Esophagus muscularis mucosa (tissue), 4 donors: ENCODE results near the gene GRWD1. TPM values are rescaled to one million over a fixed set of nuclear protein-coding genes. Genes with fewer than 3 reads are reported as not detected.

Experiments
- DNase-seq: peaks from one replicate; pipeline ENCODE4 v3.0.0-alpha.2; 2017; ENCODE audit errors: extremely low spot score
- H3K27ac ChIP-seq, 4 donors: fragments of 200-600 bp; sonication (generic); replicated peaks in 1 of 4; 1 replicate in 3 of 4; 2 replicates in 1 of 4; pipeline ENCODE4 v1.5.1; 2016 to 2019; ENCODE audit warnings: mild to moderate bottlenecking in 1 of 4
- H3K27me3 ChIP-seq, 4 donors: fragments of 200-600 bp; sonication (generic); one replicate each; pipeline versions ENCODE4 v1.5.1 to v1.6.0; 2016 to 2019
- H3K36me3 ChIP-seq, 4 donors: fragments of 200-600 bp; sonication (generic); one replicate each; pipeline ENCODE4 v1.5.1; 2016 to 2019
- H3K4me1 ChIP-seq, 4 donors: fragments of 200-600 bp; sonication (generic); one replicate each; pipeline ENCODE4 v1.5.1; 2016 to 2019
- H3K4me3 ChIP-seq, 4 donors: fragments of 200-600 bp; sonication (generic); 1 replicate in 2 of 4; 2 replicates in 2 of 4; pipeline ENCODE4 v1.5.1; 2016 to 2019; ENCODE audit warnings: mild to moderate bottlenecking in 4 of 4, moderate library complexity in 1 of 4
- H3K9me3 ChIP-seq, 4 donors: fragments of 200-600 bp; sonication (generic); 1 replicate in 3 of 4; 2 replicates in 1 of 4; pipeline ENCODE4 v1.5.1; 2016 to 2019
- EP300 ChIP-seq: sonication (generic); formaldehyde crosslinking; IDR thresholded peaks from one replicate; pipeline ENCODE4 v1.6.1; 2017; ENCODE audit warnings: antibody characterized with exemption
- POLR2A ChIP-seq: fragments of 450-650 bp; IDR thresholded peaks from one replicate; pipeline ENCODE4 v1.6.1; 2017; ENCODE audit warnings: antibody characterized with exemption, moderate library complexity, mild to moderate bottlenecking, low read depth
- POLR2AphosphoS5 ChIP-seq, 2 donors: sonication (generic); formaldehyde crosslinking; IDR thresholded peaks; one replicate each; pipeline ENCODE4 v1.6.1; 2017; ENCODE audit warnings: antibody characterized with exemption in 2 of 2
- WGBS: methylation state at CpG from one replicate; pipeline ENCODE4 v1.1.5; 2018; 5-methylcytosine and 5-hydroxymethylcytosine counted together
- intact Hi-C: fragments of 100-400 bp; cut with DNase I; formaldehyde crosslinking; loops from one replicate; pipeline ENCODE4 v1.15.1; 2023
- total RNA-seq, 4 donors: library from RNA; depleted of rRNA; stranded (reverse); fragments of >200 nt; gene quantifications; one replicate each; pipeline versions ENCODE4 v1.1.0 to v1.2.1, GENCODE V29; 2016
- TF ChIP-seq, protein P1 (sequence below), 3 experiments: fragments of 200-600 bp in 2 of 3; fragments of 450-650 bp in 1 of 3; sonication (generic) in 2 of 3; IDR thresholded peaks; one replicate each; pipeline ENCODE4 v1.5.1; 2017 to 2019; ENCODE audit warnings: antibody characterized with exemption in 3 of 3, mild to moderate bottlenecking in 2 of 3, moderate library complexity in 1 of 3

Gene GRWD1
- total RNA-seq, 4 donors from 2014 or later, result 19.5 to 42.9 (median 31.7) TPM

DNA sequence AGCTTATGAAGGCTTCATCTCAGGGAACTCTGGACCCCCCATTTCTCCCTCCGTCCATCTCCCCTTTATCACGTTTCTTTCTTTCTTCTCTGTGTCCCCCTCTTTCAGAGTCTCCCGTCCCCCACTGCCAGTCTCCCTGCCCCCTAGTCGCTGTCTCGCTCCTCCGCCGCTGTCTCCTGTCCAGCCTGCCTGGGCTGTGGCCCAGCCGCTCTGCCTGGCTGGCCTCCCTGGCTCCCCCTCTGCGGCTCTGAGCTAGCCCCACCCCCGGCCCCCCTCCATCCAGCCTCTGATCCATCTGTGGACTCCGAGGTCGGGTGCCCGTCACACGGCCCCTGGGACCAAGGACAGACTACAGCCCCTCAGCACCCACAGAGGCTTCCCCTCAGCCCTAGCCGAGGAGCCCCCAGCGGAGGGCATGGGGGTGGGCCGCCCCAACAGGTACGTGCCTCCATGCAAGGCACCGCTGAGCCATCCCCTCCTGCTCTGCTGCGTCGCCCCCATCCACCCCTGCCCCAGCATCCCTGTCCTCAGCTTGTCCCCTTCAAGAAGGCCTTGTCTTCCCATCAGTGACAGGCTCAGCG, 8.5 kb downstream of the GRWD1 start:
- intact Hi-C loops, result no loop called here
- 92% methylated on average over 21 of the region's 22 CpGs for WGBS

DNA sequence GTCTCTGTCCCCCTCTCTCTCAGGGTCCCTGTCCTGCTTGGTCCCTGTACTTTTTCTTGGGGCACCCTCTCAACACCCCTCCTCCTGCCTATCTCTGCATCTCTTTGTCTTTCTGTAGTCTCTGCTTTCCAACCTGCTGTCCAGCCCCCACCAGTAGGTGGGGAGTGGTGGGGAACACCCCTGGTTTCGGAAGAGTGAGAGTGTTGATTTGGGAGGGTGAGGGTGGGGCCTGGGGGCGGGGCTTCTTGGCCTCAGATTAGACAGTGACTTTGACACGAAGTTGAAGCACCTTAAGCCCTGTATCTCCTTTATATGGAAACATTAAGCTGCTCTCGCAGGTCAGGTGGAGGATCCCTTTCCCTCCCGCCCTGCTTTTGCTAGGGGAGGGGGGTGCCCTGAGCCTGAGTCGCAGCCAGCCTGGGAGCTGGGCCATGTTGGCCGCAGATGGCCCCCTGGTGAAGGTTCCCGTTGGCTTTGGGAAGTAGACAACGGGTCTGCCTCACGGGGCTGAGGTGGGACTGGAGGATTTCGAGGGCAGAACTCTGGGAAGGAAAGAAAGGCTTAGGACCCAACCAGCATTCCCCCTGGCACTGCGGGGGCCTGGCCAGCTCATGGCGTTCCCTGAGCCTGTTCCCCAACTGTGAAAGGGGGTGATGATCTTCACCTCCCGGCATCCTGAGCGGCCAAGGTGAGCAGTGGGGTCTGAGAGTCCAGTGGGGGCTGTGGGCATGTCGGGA, 9.6 kb downstream of the GRWD1 start, which contains the start of gene KCNJ14:
KCNJ14 (plus strand) TSS at position 404 of the 737 bp plus-strand sequence. CDS start 6,151 bp downstream, outside the sequence.
- H3K27me3 ChIP-seq, result no peaks in the 10 kb centered on the region
- no peak for DNase-seq
- peaks cover 31 to 68% (median 66%) of the 10 kb centered on the region in 4 donors for H3K36me3 ChIP-seq
- H3K4me3 ChIP-seq, result no peak within 1 kb of the TSS
- no peaks in the 10 kb centered on the region for H3K4me1 ChIP-seq
- intact Hi-C loops, result no loop called here
- WGBS, result 90% methylated on average over 6 of the region's 16 CpGs
- no peaks in the 10 kb centered on the region for H3K9me3 ChIP-seq
- TF ChIP-seq EP300, result no peak
- TF ChIP-seq, protein P1, sequence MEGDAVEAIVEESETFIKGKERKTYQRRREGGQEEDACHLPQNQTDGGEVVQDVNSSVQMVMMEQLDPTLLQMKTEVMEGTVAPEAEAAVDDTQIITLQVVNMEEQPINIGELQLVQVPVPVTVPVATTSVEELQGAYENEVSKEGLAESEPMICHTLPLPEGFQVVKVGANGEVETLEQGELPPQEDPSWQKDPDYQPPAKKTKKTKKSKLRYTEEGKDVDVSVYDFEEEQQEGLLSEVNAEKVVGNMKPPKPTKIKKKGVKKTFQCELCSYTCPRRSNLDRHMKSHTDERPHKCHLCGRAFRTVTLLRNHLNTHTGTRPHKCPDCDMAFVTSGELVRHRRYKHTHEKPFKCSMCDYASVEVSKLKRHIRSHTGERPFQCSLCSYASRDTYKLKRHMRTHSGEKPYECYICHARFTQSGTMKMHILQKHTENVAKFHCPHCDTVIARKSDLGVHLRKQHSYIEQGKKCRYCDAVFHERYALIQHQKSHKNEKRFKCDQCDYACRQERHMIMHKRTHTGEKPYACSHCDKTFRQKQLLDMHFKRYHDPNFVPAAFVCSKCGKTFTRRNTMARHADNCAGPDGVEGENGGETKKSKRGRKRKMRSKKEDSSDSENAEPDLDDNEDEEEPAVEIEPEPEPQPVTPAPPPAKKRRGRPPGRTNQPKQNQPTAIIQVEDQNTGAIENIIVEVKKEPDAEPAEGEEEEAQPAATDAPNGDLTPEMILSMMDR (IDR thresholded peaks at IDR 0.05), result no peak
- TF ChIP-seq POLR2AphosphoS5 (IDR thresholded peaks at IDR 0.05), result no peak
- no peak for TF ChIP-seq POLR2A
- no peak within 1 kb of the TSS for H3K27ac ChIP-seq

More for the DNA sequence above, 8.5 kb downstream of the GRWD1 start:
- H3K9me3 ChIP-seq, result no peaks in the 10 kb centered on the region
- no peak for TF ChIP-seq POLR2AphosphoS5 (IDR thresholded peaks at IDR 0.05)
- TF ChIP-seq, protein P1 (IDR thresholded peaks at IDR 0.05), result no peak
- TF ChIP-seq EP300, result no peak
- no peak for TF ChIP-seq POLR2A
- H3K4me1 ChIP-seq, result no peaks in the 10 kb centered on the region
- no peak overlapping the region for H3K27ac ChIP-seq
- no peaks in the 10 kb centered on the region for H3K27me3 ChIP-seq
- no peak overlapping the region for H3K4me3 ChIP-seq
- no peak for DNase-seq
- peaks cover 41 to 79% (median 76%) of the 10 kb centered on the region in 4 donors for H3K36me3 ChIP-seq

DNA sequence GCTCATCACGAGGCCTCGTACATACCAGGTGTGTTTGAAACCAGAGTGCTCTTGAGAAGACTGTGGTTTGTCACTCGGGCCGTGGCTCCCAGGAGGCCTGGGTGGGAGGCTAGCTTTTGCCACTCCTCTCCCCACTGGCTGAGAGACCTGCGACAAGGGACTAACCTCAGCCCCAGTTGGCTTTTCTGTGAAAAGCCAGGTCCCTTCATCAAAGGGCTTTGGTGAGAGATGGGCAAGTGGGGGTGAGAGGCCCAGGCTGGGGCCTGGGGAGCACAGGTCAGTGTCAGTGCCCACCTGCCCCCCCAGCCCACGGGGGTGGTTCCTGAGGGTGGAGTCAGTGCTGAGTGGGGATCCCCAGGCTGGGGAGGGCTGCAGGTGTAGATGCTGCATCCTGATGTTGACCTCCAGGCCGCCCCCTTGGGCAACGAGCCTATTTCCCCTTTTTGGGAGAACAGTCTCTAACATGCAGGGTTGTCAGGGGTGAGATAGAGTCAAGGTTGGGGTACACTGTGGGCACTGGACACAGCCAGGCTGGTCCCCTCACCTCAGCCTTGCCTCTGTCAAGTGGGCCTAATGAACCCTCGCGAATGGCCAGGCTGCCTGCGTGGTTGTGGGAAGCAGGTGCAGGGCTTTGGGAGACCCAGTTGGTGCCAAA, 10.3 kb downstream of the GRWD1 start:
- Histone ChIP-seq H3K4me1 (no peaks in the 10 kb centered on the region), H3K9me3 (no peaks in the 10 kb centered on the region), H3K4me3 (no peak overlapping the region), H3K27me3 (no peaks in the 10 kb centered on the region), H3K27ac (no peak overlapping the region), H3K36me3 (peaks cover 24 to 61% (median 59%) of the 10 kb centered on the region in 4 donors)
- intact Hi-C loops, result no loop called here
- WGBS, result 85% methylated on average over 9 of the region's 11 CpGs
- DNase-seq, result no peak
- TF ChIP-seq EP300, result no peak
- TF ChIP-seq, protein P1 (IDR thresholded peaks at IDR 0.05), result no peak
- no peak for TF ChIP-seq POLR2A
- no peak for TF ChIP-seq POLR2AphosphoS5 (IDR thresholded peaks at IDR 0.05)

DNA sequence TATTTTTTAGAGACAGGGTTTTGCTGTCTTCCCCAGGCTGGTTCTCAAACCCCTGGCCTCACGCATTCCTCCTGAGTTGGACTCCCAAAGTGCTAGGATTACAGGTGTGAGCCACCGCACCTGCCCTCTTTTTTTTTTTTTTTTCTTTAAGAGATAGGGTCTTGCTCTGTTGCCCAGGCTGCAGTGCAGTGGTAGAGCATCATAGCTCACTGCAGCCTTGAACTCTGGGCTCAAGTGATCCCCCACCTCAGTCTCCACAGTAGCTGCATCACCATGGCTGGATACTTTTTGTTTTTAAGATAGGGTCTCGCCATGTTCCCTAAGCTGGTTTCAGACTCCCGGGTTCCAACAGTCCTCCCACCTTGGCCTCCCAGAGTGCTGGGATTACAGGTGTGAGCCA, 11.1 kb downstream of the GRWD1 start:
- no peaks in the 10 kb centered on the region for H3K4me1 ChIP-seq
- no peaks in the 10 kb centered on the region for H3K9me3 ChIP-seq
- H3K4me3 ChIP-seq, result no peak overlapping the region
- peaks cover 18 to 56% (median 50%) of the 10 kb centered on the region in 4 donors for H3K36me3 ChIP-seq
- TF ChIP-seq, protein P1 (IDR thresholded peaks at IDR 0.05), result no peak
- TF ChIP-seq POLR2A (no peak), POLR2AphosphoS5 (IDR thresholded peaks at IDR 0.05) (no peak), EP300 (no peak)
- H3K27ac ChIP-seq, result no peak overlapping the region
- WGBS, result 100% methylated on average over 3 of the region's 4 CpGs
- intact Hi-C loops, result no loop called here
- DNase-seq, result no peak
- H3K27me3 ChIP-seq, result no peaks in the 10 kb centered on the region
